G401.6 (cell line): Measurements from ENCODE around the gene HOXD8.

Source experiments
- FAIRE-seq: peaks from 2 replicates; lab custom pipeline; 2012; peaks lifted over from hg19 to GRCh38; lab: Jason Lieb, UNC

The HOXD8 gene

GRCh38 chr2:176160986-176161824 lies 31.7 kb downstream of the HOXD8 start:
- FAIRE-seq, result no peak

- FAIRE-seq, result no peak
Observed at GRCh38 chr2:176161825-176162626, 32.5 kb downstream of the HOXD8 start.

DNA sequence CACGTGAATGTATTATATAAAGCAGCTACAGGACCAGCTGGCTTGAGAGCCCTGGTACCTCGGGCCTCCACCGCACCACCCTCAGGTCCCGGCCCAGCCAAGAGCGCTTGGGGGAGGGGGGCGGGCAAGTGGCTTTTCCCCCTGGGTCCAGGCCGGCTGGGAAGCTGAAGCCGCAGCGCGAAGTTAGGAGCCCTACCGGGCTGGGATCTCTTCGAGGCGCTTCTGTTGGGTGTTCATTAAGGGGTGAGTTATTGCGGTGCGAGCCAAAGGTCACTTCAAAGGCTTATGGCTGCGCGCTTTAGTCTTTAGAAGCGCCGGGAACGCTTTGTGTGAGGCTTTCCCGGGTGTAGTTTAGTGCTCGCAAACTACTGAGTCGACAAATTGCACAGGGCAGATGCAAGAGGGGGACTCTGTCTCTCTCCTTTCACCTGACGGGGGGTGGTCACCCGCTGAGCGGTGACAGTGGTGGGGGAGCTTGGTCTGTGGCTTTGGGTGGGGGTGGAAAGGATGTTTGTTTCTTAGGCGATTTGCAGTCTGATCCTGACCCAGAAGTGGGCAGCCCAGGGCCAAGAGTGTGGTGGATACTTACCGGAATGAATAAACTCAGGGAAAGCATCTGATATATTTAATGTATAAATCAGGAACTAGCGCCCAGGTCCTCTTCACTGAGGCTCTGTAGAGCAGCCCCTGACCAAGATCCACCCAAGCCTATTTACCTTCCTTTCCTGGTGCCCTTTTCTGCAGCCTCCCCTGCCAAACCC lies 33.6 kb downstream of the HOXD8 start:
- no peak for FAIRE-seq

DNA sequence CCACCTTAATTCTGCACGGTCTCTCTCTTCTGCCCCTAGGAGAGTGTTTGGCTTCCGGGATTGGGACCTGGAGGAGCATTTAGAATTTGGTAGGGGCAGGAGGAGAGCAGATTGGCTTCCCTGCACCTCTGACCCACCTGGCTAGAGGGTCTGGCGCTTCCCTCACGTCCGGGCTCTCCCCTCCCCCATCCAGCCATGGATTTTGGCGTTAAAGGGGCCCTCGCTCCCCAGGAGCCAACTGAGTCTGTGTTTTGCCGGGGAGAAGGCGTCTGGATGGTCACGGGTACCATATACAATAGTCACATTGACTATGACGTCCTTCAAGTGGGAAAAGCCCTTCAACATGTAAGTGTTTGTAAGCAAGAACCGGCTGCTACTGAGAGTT lies 34.2 kb downstream of the HOXD8 start:
- no peak for FAIRE-seq

- no peak for FAIRE-seq
Observed at GRCh38 chr2:176164201-176164600, 34.7 kb downstream of the HOXD8 start.

GRCh38 chr2:176164611-176165369 lies 35.3 kb downstream of the HOXD8 start:
- no peak for FAIRE-seq

DNA sequence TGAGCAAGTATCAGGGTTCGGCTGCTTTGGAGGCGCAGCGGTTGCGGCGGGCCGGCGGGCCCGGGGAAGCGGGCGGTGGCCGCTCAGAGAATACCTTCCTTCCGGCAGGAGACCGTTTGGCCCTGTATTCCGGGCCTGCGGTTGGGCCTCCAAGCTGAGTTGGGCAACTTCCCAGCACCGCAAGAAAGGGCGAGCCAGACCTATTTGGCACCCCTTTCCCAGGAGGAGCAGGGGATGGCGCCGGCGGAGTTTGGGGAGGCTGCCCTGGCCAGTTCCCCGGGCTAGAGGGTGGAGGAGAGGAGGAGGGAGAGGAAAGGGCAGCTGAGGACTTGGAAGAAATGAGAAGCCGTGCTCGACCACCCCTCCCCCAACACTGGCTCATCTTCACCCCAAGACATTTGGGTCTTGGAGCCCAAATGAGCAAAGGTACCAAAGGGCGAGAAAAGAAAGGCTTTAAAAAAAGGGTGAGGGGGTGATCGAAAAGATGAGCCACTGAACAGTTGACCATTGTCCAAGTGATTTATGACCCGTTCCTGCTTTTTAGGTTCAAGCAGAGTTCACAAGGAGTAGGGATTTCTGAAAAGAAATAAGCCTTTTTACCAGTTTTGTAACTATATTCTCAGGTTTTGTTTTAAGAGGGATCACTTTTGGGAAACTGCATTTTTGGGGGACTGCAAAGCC lies 36.0 kb downstream of the HOXD8 start:
- no peak for FAIRE-seq

DNA sequence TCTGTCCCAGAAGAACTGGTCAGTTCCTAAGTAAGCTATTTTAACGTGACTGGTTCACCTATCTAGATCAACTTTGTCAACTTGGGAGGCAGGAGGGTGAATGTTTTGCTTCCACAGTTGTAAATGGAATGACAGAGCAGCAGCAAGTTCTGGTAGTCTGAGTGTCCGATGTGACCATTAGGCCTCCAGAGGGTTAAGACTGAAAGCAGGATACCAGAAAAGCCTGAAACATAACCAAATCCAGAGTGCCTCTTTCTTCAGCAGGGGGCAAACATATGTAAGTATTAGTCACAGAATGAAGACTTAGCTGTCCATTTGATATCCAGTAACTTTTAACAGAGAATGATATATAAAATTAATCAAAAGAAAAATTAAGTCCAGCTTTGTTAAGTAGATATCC lies 36.8 kb downstream of the HOXD8 start:
- FAIRE-seq, result no peak

- FAIRE-seq, result no peak
Observed at GRCh38 chr2:176167398-176167797, 37.9 kb downstream of the HOXD8 start.

DNA sequence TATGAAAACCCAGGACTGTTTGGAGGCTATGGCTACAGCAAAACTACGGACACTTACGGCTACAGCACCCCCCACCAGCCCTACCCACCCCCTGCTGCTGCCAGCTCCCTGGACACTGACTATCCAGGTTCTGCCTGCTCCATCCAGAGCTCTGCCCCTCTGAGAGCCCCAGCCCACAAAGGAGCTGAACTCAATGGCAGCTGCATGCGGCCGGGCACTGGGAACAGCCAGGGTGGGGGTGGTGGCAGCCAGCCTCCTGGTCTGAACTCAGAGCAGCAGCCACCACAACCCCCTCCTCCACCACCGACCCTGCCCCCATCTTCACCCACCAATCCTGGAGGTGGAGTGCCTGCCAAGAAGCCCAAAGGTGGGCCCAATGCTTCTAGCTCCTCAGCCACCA lies 39.7 kb downstream of the HOXD8 start:
- no peak for FAIRE-seq

- no peak for FAIRE-seq
Observed at GRCh38 chr2:176169711-176170110, 40.2 kb downstream of the HOXD8 start.

DNA sequence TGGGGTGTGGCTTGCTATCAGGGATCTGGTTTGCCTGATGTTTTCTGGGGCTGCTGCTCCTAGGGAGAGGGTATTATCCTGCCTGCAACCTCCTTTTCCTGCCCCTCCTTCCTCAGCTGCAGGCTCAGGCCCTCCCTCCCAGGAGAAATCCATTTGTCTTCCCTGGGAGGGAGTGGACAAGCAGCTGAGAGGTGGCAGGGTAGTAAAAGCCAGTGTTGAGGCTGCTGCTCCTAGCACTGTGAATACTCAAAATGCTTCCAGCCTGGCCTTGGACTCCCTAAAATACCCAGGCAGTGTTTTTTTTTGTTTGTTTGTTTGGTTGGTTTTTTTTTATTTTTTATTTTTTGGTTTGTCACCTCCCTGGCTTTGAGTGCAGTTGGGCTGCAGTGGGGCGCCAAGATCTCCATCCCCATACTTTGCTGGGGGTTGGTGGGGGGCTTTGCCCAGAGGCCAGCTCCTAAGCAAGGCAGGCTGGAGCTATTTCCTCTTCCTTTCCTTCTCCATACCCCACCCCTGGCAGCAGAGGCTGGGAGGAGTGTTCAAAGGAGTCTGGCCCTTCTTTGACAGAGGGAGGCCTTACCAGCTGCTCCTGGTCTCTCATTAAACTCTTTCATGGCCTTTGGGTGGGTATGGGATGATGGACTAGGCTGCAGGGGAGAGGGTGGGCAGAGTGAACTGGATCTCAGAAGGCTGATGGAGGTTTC lies 41.2 kb downstream of the HOXD8 start:
- FAIRE-seq, result no peak

DNA sequence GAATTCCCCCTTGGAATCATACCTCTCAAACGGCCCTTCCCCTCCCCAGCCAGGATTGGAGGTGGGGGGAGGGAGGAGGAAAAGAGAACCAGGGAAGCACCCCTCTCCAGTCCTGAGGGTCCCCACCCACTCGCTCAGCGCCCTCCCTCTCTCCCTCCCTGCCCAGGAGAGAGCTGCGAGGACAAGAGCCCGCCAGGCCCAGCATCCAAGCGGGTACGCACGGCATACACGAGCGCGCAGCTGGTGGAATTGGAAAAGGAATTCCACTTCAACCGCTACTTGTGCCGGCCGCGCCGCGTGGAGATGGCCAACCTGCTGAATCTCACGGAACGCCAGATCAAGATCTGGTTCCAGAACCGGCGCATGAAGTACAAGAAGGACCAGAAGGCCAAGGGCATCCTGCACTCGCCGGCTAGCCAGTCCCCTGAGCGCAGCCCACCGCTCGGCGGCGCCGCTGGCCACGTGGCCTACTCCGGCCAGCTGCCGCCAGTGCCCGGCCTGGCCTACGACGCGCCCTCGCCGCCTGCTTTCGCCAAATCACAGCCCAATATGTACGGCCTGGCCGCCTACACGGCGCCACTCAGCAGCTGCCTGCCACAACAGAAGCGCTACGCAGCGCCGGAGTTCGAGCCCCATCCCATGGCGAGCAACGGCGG lies 42.0 kb downstream of the HOXD8 start:
- FAIRE-seq, result no peak

GRCh38 chr2:176172007-176172894 lies 42.7 kb downstream of the HOXD8 start:
- FAIRE-seq, result no peak

DNA sequence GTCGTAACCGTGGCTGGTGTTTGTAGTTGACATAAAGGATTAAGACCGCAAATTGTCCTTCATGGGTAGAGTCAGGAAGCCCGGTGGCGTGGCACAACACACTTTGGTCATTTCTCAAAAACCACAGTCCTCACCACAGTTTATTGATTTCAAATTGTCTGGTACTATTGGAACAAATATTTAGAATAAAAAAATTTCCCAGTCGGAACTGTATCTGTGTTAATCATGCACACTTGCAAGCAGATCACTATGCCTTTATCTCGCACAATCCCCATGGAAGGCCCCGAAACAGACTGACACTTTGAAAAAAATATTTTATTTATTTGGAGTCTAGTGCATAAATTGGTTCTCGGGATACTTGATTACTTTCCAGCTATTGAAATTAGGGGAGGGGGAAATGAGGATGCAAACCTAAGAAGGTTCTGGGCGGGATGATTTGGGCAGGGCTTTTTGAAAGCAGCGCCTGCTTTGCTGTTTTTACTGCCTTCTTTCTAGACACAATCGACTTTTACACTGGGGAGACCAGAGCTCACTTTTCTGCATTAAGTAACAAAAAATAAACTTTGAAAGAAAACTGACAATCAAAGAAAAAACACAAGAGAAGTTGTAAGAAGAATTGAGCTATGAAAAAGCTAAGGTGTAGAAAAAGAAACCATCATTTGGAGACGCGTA lies 43.5 kb downstream of the HOXD8 start:
- FAIRE-seq, result no peak

DNA sequence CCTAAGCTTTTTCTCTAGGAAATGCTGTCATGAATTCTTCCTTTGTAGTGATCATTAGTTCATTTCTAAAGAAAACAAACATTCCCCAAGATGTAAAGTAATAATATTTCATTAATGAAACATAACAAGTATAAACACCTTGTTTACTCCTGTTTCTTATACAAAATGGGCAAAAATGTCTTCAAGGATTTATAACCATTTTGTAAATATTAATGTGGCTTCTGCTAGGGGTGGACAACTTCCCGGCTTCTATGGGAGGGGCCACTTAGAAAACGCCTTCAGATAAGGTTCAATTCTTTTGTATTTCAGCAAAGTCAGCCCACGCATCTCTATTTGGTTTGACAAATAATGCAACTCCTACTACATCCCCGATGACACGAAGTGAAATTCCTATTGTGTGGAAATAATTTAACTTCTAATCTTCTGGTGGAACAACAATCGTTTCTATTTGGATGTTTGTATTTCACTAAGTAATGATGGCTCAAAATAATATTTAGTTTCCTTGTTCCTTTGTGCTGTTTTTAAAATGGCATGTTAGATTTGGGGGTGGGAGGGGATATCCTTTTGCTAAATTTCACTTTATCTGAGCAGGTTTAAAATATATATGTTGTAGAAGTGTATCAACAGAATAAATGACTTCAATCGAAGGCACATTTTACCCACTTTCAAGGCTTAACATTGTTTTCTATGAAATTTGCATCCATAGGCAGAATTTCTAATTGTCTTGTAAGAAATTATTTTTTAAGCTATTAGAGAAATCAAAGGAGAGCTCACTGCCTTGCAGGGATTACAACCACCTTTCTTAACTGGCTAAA lies 44.3 kb downstream of the HOXD8 start:
- no peak for FAIRE-seq

DNA sequence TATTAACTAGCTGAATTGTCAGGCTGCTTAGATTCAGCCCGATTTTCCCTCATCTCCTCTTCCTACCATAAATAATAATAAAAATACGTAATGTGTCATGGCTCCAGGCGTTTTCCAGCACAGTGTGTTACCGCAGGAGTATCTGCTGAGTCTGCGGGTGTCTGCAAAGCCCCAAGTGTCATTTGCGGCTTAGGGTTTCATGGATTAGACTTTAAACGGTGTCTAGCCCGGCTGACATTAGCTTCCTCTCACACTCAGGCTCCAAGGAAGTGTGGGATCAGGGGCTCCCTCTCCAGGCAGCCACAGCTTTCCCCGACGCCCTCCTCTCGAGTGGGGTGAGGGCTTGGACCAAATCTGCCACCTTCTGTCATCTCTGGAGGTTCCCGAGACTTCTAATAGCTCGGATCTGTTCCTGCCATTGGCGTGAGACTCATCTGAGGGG lies 44.9 kb downstream of the HOXD8 start:
- FAIRE-seq, result no peak
